ENCODE data around the gene AGTR1.

DNA sequence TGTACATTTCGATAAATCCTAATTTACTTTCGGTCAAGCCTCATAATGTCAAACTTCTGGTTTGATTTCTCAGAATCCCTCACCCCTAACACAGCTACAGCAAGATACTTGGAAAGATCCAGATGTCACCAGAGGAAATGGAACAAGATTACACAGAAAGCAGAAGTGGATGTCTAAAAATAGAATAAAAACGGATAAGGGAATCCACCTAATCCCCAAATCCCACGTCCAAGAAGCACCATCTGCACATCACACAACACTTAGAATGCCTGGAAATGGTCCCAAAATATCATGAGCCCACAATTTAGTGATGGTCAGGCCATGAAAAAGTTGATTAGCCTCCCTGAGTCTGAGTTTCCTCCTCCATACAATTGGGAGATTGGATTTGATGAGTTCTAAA, 61.7 kb downstream of the AGTR1 start:
- TF ChIP-seq, protein P1, sequence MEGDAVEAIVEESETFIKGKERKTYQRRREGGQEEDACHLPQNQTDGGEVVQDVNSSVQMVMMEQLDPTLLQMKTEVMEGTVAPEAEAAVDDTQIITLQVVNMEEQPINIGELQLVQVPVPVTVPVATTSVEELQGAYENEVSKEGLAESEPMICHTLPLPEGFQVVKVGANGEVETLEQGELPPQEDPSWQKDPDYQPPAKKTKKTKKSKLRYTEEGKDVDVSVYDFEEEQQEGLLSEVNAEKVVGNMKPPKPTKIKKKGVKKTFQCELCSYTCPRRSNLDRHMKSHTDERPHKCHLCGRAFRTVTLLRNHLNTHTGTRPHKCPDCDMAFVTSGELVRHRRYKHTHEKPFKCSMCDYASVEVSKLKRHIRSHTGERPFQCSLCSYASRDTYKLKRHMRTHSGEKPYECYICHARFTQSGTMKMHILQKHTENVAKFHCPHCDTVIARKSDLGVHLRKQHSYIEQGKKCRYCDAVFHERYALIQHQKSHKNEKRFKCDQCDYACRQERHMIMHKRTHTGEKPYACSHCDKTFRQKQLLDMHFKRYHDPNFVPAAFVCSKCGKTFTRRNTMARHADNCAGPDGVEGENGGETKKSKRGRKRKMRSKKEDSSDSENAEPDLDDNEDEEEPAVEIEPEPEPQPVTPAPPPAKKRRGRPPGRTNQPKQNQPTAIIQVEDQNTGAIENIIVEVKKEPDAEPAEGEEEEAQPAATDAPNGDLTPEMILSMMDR (optimal IDR thresholded peaks at IDR 0.05 in 1 of 3, IDR thresholded peaks at IDR 0.05 in 1 of 3, conservative IDR thresholded peaks at IDR 0.05 in 1 of 3; ENCODE audit: extremely low read depth in 1 of 3, insufficient read depth in 2 of 3, low read length in 3 of 3), result no peak
- no peak for TF ChIP-seq EZH2 (IDR thresholded peaks at IDR 0.05; ENCODE audit: low read length)
